Putamen (tissue), 1 donor: ENCODE measurements around the gene CCDC51.
"Not testable (repeated sequence)": the region's sequence is repeated elsewhere in the genome, so short reads cannot be mapped to it uniquely, and the experiment has no call there.

Source experiments
- DNase-seq: peaks from one replicate; pipeline ENCODE4 v3.0.0-alpha.2; 2016; ENCODE audit warnings: low spot score

CCDC51 gene

GRCh38 chr3:48465531-48466378 lies 25.8 kb upstream of the CCDC51 start:
- peak; percentile 99 for DNase-seq

- DNase-seq = no peak
These were observed 25.3 kb upstream of the CCDC51 start for GRCh38 chr3:48465237-48465530.

GRCh38 chr3:48464713-48465221 lies 24.8 kb upstream of the CCDC51 start:
- DNase-seq = no peak

- DNase-seq = no peak
These were observed 23.8 kb upstream of the CCDC51 start for GRCh38 chr3:48463703-48464102.

- not testable (repeated sequence) for DNase-seq
These were observed 21.8 kb upstream of the CCDC51 start for GRCh38 chr3:48461767-48462166.

GRCh38 chr3:48460517-48460902 lies 20.6 kb upstream of the CCDC51 start:
- DNase-seq = no peak

GRCh38 chr3:48459773-48460516 lies 20.0 kb upstream of the CCDC51 start:
- no peak for DNase-seq

- no peak for DNase-seq
These were observed 19.4 kb upstream of the CCDC51 start for GRCh38 chr3:48459331-48459730.

GRCh38 chr3:48456456-48456855 lies 16.5 kb upstream of the CCDC51 start:
- no peak for DNase-seq

- no peak for DNase-seq
These were observed 11.4 kb upstream of the CCDC51 start for GRCh38 chr3:48451270-48451669.

GRCh38 chr3:48446425-48447193 lies 6.7 kb upstream of the CCDC51 start, which contains the start of gene ATRIP:
ATRIP (plus strand) TSS chr3:48446737; CDS start chr3:48446846, 109 bp downstream.
- DNase-seq = peak; percentile 84

GRCh38 chr3:48446043-48446424 lies 6.1 kb upstream of the CCDC51 start:
- DNase-seq = no peak

GRCh38 chr3:48445277-48445882 lies 5.5 kb upstream of the CCDC51 start:
- DNase-seq = no peak

GRCh38 chr3:48441940-48442339 lies 2.0 kb upstream of the CCDC51 start:
- DNase-seq = no peak

- no peak for DNase-seq
These were observed 655 bp upstream of the CCDC51 start for GRCh38 chr3:48440590-48440958.

GRCh38 chr3:48437812-48438211 lies 2.1 kb downstream of the CCDC51 start:
- no peak for DNase-seq

- no peak for DNase-seq
These were observed 3.1 kb downstream of the CCDC51 start for GRCh38 chr3:48436855-48437254.

GRCh38 chr3:48436477-48436787 lies 3.5 kb downstream of the CCDC51 start:
- DNase-seq = no peak

- peak; percentile 86 for DNase-seq
These were observed 4.0 kb downstream of the CCDC51 start for GRCh38 chr3:48435774-48436476.

- DNase-seq = no peak
These were observed 4.7 kb downstream of the CCDC51 start for GRCh38 chr3:48435223-48435595.

- no peak for DNase-seq
These were observed 5.2 kb downstream of the CCDC51 start for GRCh38 chr3:48434591-48435222.
